ENCODE results near the gene PLXNA2.

GRCh38 chr1:208231881-208232661 lies 12.1 kb downstream of the PLXNA2 start:
- TF ChIP-seq CTCF (conservative IDR thresholded peaks at IDR 0.05; ENCODE audit: low read depth, low read length) (no peak), ELK1 (IDR thresholded peaks at IDR 0.05; ENCODE audit: borderline replicate concordance, low read depth, low read length) (no peak), POLR2A (IDR thresholded peaks at IDR 0.05; ENCODE audit: low read depth, low read length) (no peak)
